Esophagus muscularis mucosa (tissue), 4 donors: ENCODE results near the gene SET. TPM values are rescaled to one million over a fixed set of nuclear protein-coding genes. Genes with fewer than 3 reads are reported as not detected.
A peak's percentile ranks its signal among the peaks of the same experiment; 100 is the strongest.

ENCODE experiments used
- DNase-seq: peaks from one replicate; pipeline ENCODE4 v3.0.0-alpha.2; 2017; ENCODE audit errors: extremely low spot score
- H3K27ac ChIP-seq, 4 donors: fragments of 200-600 bp; sonication (generic); replicated peaks in 1 of 4; 1 replicate in 3 of 4; 2 replicates in 1 of 4; pipeline ENCODE4 v1.5.1; 2016 to 2019; ENCODE audit warnings: mild to moderate bottlenecking in 1 of 4
- H3K27me3 ChIP-seq, 4 donors: fragments of 200-600 bp; sonication (generic); one replicate each; pipeline versions ENCODE4 v1.5.1 to v1.6.0; 2016 to 2019
- H3K36me3 ChIP-seq, 4 donors: fragments of 200-600 bp; sonication (generic); one replicate each; pipeline ENCODE4 v1.5.1; 2016 to 2019
- H3K4me1 ChIP-seq, 4 donors: fragments of 200-600 bp; sonication (generic); one replicate each; pipeline ENCODE4 v1.5.1; 2016 to 2019
- H3K4me3 ChIP-seq, 4 donors: fragments of 200-600 bp; sonication (generic); 1 replicate in 2 of 4; 2 replicates in 2 of 4; pipeline ENCODE4 v1.5.1; 2016 to 2019; ENCODE audit warnings: mild to moderate bottlenecking in 4 of 4, moderate library complexity in 1 of 4
- H3K9me3 ChIP-seq, 4 donors: fragments of 200-600 bp; sonication (generic); 1 replicate in 3 of 4; 2 replicates in 1 of 4; pipeline ENCODE4 v1.5.1; 2016 to 2019
- CTCF ChIP-seq, 3 experiments: fragments of 200-600 bp in 2 of 3; fragments of 450-650 bp in 1 of 3; sonication (generic) in 2 of 3; IDR thresholded peaks; one replicate each; pipeline ENCODE4 v1.5.1; 2017 to 2019; ENCODE audit warnings: antibody characterized with exemption in 3 of 3, mild to moderate bottlenecking in 2 of 3, moderate library complexity in 1 of 3
- EP300 ChIP-seq: sonication (generic); formaldehyde crosslinking; IDR thresholded peaks from one replicate; pipeline ENCODE4 v1.6.1; 2017; ENCODE audit warnings: antibody characterized with exemption
- POLR2A ChIP-seq: fragments of 450-650 bp; IDR thresholded peaks from one replicate; pipeline ENCODE4 v1.6.1; 2017; ENCODE audit warnings: antibody characterized with exemption, moderate library complexity, mild to moderate bottlenecking, low read depth
- POLR2AphosphoS5 ChIP-seq, 2 donors: sonication (generic); formaldehyde crosslinking; IDR thresholded peaks; one replicate each; pipeline ENCODE4 v1.6.1; 2017; ENCODE audit warnings: antibody characterized with exemption in 2 of 2
- WGBS: methylation state at CpG from one replicate; pipeline ENCODE4 v1.1.5; 2018; 5-methylcytosine and 5-hydroxymethylcytosine counted together
- intact Hi-C: fragments of 100-400 bp; cut with DNase I; formaldehyde crosslinking; loops from one replicate; pipeline ENCODE4 v1.15.1; 2023
- total RNA-seq, 4 donors: library from RNA; depleted of rRNA; stranded (reverse); fragments of >200 nt; gene quantifications; one replicate each; pipeline versions ENCODE4 v1.1.0 to v1.2.1, GENCODE V29; 2016

SET gene
- total RNA-seq, 4 donors from 2014 or later, result 170 to 239 (median 205) TPM

GRCh38 chr9:128675382-128675781 lies 13.6 kb upstream of the SET start:
- Histone ChIP-seq H3K27me3 (no peaks in the 10 kb centered on the region), H3K27ac (no peak overlapping the region), H3K4me3 (no peak overlapping the region), H3K4me1 (no peaks in the 10 kb centered on the region), H3K9me3 (no peaks in the 10 kb centered on the region), H3K36me3 (no peaks in the 10 kb centered on the region)
- DNase-seq, result no peak
- intact Hi-C loops, result no loop called here
- TF ChIP-seq CTCF (IDR thresholded peaks at IDR 0.05) (no peak), EP300 (no peak), POLR2A (no peak), POLR2AphosphoS5 (IDR thresholded peaks at IDR 0.05) (no peak)
- WGBS, result 100% methylated on average over 4 of the region's 4 CpGs

- TF ChIP-seq EP300 (no peak), CTCF (IDR thresholded peaks at IDR 0.05) (no peak), POLR2A (no peak), POLR2AphosphoS5 (IDR thresholded peaks at IDR 0.05) (no peak)
- Histone ChIP-seq H3K27me3 (no peaks in the 10 kb centered on the region), H3K36me3 (no peaks in the 10 kb centered on the region), H3K4me3 (no peak overlapping the region), H3K27ac (no peak overlapping the region), H3K9me3 (no peaks in the 10 kb centered on the region), H3K4me1 (peaks cover 0 to 1% (median 0%) of the 10 kb centered on the region in 4 donors)
- no peak for DNase-seq
- intact Hi-C loops, result no loop called here
- 89% methylated on average over 10 of the region's 10 CpGs for WGBS
Measured at GRCh38 chr9:128677794-128678193, 11.2 kb upstream of the SET start.

GRCh38 chr9:128683340-128684064 lies 5.5 kb upstream of the SET start:
- TF ChIP-seq EP300 (no peak), CTCF (IDR thresholded peaks at IDR 0.05) (no peak), POLR2AphosphoS5 (IDR thresholded peaks at IDR 0.05) (no peak), POLR2A (no peak)
- Histone ChIP-seq H3K27me3 (no peaks in the 10 kb centered on the region), H3K4me3 (peak overlapping the region; percentile 54 to 62 (median 58)), H3K4me1 (peaks cover 21 to 42% (median 33%) of the 10 kb centered on the region in 4 donors), H3K9me3 (no peaks in the 10 kb centered on the region), H3K36me3 (no peaks in the 10 kb centered on the region), H3K27ac (peak overlapping the region; percentile 67 to 77 (median 73))
- DNase-seq, result no peak
- WGBS, result 8% methylated on average over 21 of the region's 21 CpGs
- intact Hi-C loops, result loop anchor here (5.0 kb wide), 1 partner anchor 46 kb away; no protein-coding TSS in a partner anchor

- Histone ChIP-seq H3K4me3 (peak overlapping the region; percentile 54 to 62 (median 58)), H3K4me1 (peaks cover 21 to 43% (median 34%) of the 10 kb centered on the region in 4 donors), H3K27me3 (no peaks in the 10 kb centered on the region), H3K27ac (peak overlapping the region; percentile 67 to 77 (median 73)), H3K36me3 (no peaks in the 10 kb centered on the region), H3K9me3 (no peaks in the 10 kb centered on the region)
- WGBS, result 12% methylated on average over 3 of the region's 3 CpGs
- intact Hi-C loops, result loop anchor here (5.0 kb wide), 1 partner anchor 47 kb away; no protein-coding TSS in a partner anchor
- TF ChIP-seq EP300, result no peak
- no peak for TF ChIP-seq POLR2A
- TF ChIP-seq CTCF (IDR thresholded peaks at IDR 0.05), result no peak
- no peak for TF ChIP-seq POLR2AphosphoS5 (IDR thresholded peaks at IDR 0.05)
- DNase-seq, result no peak
Measured at GRCh38 chr9:128684065-128684324, 5.0 kb upstream of the SET start.
